Middle frontal gyrus (tissue), 1 donor: ENCODE data around the gene PIGU.
"Not testable (repeated sequence)": the region's sequence is repeated elsewhere in the genome, so short reads cannot be mapped to it uniquely, and the experiment has no call there.

Source experiments
- DNase-seq: peaks from one replicate; pipeline ENCODE4 v3.0.0-alpha.2; 2015; ENCODE audit warnings: low spot score; ENCODE audit errors: extremely low spot score

The PIGU gene

GRCh38 chr20:34663213-34663943 lies 13.5 kb downstream of the PIGU start:
- no peak for DNase-seq

- not testable (repeated sequence) for DNase-seq
These were observed 15.1 kb downstream of the PIGU start for GRCh38 chr20:34661811-34662210.

DNA sequence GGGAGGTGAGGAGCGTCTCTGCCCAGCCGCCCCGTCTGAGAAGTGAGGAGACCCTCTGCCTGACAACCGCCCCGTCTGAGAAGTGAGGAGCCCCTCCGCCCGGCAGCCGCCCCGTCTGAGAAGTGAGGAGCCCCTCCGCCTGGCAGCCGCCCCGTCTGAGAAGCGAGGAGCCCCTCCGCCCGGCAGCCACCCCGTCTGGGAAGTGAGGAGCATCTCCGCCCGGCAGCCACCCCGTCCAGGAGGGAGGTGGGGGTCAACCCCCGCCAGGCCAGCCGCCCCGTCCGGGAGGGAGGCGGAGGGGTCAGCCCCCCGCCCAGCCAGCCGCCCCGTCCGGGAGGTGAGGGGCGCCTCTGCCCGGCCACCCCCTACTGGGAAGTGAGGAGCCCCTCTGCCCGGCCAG lies 18.2 kb downstream of the PIGU start:
- not testable (repeated sequence) for DNase-seq

DNA sequence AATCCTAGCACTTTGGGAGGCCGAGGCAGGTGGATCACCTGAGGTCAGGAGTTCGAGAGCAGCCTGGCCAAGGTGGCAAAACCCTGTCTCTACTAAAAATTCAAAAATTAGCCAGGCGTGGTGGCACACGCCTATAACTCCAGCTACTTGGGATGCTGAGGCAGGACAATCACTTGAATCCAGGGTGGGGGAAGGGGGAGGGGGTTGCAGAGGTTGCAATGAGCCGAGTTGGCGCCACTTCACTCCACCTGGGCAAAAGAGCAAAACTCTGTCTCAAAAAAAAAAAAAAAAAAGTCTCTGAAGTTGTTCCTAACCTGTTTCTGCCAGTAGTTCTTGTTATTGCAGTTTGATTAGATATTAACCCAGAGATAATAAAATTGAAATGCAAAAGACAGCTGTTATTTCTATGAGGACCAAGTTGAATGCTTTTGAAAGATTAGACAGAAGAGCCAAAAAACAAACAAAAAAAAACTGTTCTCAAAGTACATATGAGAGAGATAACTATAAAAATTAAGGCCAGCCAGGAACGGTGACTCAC lies 22.6 kb downstream of the PIGU start:
- no peak for DNase-seq

GRCh38 chr20:34651200-34651599 lies 25.7 kb downstream of the PIGU start:
- DNase-seq = no peak

- DNase-seq = no peak
These were observed 29.2 kb downstream of the PIGU start for GRCh38 chr20:34647737-34648136.

GRCh38 chr20:34644951-34645350 lies 31.9 kb downstream of the PIGU start:
- no peak for DNase-seq

DNA sequence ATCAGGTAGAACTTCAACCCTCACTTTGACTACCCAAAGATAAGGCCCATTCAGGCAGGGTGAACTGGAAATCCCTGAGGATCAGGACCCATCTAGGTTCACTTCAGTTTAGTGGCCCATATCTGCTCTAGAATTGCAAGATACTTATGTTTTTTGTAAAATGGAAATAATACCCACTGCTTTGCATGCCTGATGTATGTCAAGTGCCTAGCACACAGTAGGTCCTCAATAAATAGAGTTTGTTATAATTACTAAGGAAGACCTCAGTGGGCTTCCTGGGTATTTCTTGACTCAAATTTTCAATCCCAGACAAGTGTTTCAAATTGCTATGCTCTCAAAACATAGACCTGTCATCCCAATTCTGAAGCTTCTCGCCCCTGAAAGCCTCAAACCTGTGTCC lies 32.5 kb downstream of the PIGU start:
- no peak for DNase-seq

GRCh38 chr20:34643928-34644327 lies 33.0 kb downstream of the PIGU start:
- DNase-seq = no peak

GRCh38 chr20:34642009-34642408 lies 34.9 kb downstream of the PIGU start:
- no peak for DNase-seq

DNA sequence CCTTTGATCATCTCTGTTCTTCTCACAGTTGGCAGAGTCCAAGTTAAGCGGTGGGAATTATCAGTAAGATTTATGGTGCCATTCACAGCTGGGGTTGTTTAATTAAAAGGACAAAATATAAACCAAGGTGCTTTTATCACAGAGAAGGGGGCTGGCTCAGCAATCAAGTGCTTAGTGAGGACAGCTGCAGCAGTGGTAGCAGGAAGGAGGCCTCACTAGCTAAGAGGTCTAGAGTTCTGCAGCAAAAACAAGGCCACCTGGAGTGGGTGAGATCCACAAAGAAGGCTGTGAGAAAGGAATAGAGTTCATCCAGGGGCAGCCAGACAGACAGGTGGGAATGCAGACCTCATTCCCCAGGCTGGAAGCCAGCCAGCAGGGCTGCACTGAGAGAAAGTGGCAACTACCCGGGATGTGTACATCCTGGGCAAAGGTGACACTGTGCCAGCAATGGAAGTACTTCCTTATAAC lies 37.1 kb downstream of the PIGU start:
- DNase-seq = no peak

GRCh38 chr20:34638532-34638931 lies 38.4 kb downstream of the PIGU start:
- no peak for DNase-seq

DNA sequence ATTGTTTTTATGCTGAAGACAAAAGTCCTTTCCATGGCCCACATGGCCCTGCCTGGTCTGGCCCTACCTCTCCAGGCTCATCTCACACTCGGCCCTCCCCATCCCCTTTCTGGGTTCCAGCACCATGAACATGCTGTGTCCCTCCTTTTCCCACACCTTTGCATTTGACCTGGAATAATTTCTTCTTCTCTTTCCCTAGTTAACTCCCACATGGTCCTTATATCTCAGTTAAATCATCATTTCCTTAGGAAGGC lies 38.9 kb downstream of the PIGU start:
- no peak for DNase-seq

GRCh38 chr20:34637245-34638038 lies 39.5 kb downstream of the PIGU start:
- peak; percentile 65 for DNase-seq

DNA sequence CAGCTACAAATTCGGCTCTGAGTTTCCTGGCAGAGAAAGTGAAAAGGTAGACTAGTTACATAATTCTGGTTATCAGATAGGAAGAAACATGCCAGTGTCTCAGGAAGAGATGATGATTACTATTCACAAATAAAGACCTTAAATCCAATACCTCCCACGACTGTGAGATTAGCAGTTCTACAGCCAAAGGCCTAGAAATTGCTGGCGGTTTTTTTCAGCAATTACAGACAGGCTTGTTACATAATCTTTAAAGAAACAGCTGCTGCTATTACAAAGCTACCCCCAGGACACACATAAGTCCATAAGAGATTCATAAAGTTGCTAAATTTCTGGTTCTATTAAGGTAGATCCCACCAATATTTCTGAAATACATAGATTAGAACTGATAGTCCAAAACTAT lies 40.2 kb downstream of the PIGU start:
- DNase-seq = no peak

DNA sequence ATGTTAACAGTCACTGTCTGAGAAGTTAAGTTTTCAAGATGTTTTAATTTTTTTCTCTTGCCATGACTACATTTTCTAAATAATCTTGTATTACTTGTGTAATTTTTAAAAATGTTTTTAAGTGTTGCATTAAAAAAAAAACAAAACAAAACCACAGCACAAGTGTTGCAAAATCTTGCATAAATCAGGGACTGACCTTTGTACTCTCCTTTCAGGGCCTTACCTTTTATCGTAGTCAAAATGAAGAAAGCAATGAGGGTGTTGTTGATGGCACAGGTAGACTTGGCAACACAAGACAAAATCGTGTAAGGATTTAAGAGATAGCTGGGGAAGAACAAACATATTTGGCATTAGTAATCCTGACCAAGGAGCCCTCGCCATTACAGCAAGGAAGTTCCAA lies 42.5 kb downstream of the PIGU start:
- no peak for DNase-seq

DNA sequence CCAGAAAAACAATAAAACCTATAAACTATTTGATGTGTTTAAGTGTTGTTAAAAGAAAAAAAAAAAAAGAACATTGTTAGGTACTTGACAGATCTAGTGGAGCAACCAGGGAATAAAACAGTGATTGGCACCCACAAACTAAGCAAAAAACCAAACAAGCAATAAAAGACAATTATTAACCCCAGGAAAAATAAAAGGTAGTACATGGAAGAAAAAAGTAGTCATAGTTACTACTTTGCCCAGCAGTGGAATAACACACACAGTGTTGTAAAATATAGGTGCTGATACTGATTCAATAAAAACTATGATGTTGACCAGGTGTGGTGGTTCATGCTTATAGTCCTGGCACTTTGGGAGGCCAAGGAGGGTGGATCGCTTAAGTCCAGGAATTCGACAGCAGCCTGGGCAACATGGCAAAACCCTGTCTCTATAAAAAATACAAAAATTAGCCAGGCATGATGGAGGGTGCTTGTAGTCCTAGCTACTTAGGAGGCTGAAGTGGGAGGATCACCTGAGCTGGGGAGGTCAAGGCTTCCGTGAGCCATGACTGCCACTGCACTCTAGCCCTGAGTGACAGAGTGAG lies 43.9 kb downstream of the PIGU start:
- no peak for DNase-seq

DNA sequence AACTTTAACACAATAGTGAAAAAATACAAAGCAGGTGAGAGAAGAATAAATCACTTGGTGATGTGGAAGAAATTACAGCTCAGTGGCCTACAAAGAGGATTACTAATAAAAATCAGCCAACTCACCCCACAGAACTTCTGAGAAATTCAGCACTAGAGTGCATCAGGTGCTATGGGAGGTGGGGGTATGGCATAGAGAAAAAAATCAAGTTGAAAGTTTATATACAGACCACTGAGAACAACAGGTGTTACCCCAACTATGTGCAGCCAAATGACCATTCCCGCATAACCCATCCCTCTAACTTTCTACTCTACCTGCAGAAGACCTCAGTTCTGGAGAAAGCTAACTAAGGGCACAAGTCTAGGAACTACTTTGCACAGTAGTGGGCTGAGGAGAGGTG lies 47.0 kb downstream of the PIGU start:
- DNase-seq = no peak

GRCh38 chr20:34629342-34629741 lies 47.5 kb downstream of the PIGU start:
- no peak for DNase-seq

GRCh38 chr20:34628026-34628425 lies 48.9 kb downstream of the PIGU start:
- DNase-seq = no peak

DNA sequence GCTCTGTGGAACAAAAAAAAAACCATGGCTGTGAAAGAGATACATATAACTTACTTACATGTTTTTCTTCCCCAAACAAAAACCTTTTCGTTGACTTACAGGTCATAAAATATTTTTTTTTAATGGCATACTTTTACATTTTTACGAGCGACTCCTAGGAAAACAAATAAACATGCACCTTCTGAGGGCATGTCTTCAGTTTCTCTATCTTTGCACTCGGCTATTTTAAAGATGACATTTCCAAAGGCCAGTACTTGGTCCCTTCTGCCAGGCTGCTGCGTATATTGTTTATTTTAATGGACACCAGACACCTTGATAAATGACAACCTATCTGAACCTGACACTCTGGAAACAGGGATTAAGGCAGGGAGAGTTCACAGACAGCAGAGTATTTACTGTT lies 49.4 kb downstream of the PIGU start:
- DNase-seq = no peak

DNA sequence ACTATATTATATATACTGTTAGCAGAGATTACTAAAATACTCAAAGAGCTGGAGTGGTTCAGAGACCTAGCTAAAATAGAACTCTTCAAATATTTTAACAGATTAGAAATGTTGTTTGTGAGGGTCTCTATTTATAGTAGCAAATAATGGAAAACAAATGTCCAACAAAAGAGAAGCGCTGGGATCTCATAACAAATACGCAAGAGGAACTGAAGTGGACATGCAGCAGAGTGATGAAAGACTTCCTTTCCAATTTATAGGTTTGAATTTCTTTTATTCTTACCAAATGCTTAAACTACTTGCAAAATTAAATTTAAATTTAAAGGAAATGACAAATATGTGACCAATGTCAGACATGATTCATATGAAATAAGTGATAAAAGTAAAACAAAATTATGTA lies 49.9 kb downstream of the PIGU start:
- no peak for DNase-seq
